HL-60 (cell line): ENCODE results near the gene DOCK1.

ENCODE experiments used
- GABPA ChIP-seq: IDR thresholded peaks from 2 replicates; pipeline ENCODE4 v1.6.1; 2012; ENCODE audit warnings: low read depth
- POLR2AphosphoS5 ChIP-seq: IDR thresholded peaks from 2 replicates; pipeline ENCODE4 v1.6.1; 2012; ENCODE audit warnings: low read depth
- SPI1 ChIP-seq: IDR thresholded peaks from 2 replicates; pipeline ENCODE4 v1.6.1; 2012; ENCODE audit warnings: low read depth, mild to moderate bottlenecking, borderline replicate concordance
- TF ChIP-seq, protein P1 (sequence below): IDR thresholded peaks from one replicate; pipeline ENCODE4 v1.5.1; 2011; ENCODE audit warnings: low read length, control low read depth, inconsistent platforms; ENCODE audit not compliant: insufficient read depth
- TF ChIP-seq, protein P2 (sequence below): IDR thresholded peaks from 2 replicates; pipeline ENCODE4 v1.6.1; 2012; ENCODE audit warnings: low read depth; ENCODE audit not compliant: insufficient replicate concordance

DNA sequence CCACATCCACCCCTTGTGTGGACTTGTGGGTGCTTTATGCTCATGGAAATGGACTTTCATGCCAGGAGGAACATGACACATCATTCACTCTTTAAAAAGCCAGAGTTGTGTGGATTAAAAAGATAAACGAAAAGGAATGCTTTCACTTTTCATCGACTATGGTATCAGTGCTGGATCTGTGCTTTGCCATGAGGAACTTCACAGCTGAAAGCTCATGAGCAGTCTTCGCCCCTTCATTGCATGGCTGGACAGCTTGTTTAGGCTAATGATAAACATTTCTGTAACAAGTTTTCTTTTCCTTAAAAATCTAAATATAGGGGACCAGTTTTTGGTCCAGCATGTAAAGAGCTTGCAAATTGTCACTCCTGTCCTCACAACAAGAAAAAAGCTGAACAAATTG lies 470.2 kb downstream of the DOCK1 start:
- TF ChIP-seq POLR2AphosphoS5 = no peak
- TF ChIP-seq, protein P1, sequence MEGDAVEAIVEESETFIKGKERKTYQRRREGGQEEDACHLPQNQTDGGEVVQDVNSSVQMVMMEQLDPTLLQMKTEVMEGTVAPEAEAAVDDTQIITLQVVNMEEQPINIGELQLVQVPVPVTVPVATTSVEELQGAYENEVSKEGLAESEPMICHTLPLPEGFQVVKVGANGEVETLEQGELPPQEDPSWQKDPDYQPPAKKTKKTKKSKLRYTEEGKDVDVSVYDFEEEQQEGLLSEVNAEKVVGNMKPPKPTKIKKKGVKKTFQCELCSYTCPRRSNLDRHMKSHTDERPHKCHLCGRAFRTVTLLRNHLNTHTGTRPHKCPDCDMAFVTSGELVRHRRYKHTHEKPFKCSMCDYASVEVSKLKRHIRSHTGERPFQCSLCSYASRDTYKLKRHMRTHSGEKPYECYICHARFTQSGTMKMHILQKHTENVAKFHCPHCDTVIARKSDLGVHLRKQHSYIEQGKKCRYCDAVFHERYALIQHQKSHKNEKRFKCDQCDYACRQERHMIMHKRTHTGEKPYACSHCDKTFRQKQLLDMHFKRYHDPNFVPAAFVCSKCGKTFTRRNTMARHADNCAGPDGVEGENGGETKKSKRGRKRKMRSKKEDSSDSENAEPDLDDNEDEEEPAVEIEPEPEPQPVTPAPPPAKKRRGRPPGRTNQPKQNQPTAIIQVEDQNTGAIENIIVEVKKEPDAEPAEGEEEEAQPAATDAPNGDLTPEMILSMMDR = no peak
- TF ChIP-seq, protein P2, sequence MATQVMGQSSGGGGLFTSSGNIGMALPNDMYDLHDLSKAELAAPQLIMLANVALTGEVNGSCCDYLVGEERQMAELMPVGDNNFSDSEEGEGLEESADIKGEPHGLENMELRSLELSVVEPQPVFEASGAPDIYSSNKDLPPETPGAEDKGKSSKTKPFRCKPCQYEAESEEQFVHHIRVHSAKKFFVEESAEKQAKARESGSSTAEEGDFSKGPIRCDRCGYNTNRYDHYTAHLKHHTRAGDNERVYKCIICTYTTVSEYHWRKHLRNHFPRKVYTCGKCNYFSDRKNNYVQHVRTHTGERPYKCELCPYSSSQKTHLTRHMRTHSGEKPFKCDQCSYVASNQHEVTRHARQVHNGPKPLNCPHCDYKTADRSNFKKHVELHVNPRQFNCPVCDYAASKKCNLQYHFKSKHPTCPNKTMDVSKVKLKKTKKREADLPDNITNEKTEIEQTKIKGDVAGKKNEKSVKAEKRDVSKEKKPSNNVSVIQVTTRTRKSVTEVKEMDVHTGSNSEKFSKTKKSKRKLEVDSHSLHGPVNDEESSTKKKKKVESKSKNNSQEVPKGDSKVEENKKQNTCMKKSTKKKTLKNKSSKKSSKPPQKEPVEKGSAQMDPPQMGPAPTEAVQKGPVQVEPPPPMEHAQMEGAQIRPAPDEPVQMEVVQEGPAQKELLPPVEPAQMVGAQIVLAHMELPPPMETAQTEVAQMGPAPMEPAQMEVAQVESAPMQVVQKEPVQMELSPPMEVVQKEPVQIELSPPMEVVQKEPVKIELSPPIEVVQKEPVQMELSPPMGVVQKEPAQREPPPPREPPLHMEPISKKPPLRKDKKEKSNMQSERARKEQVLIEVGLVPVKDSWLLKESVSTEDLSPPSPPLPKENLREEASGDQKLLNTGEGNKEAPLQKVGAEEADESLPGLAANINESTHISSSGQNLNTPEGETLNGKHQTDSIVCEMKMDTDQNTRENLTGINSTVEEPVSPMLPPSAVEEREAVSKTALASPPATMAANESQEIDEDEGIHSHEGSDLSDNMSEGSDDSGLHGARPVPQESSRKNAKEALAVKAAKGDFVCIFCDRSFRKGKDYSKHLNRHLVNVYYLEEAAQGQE = no peak
- TF ChIP-seq GABPA = no peak
- TF ChIP-seq SPI1 = no peak
